HG02840 (cell line): ENCODE measurements around the gene CLDN3.
"Not testable (repeated sequence)": the region's sequence is repeated elsewhere in the genome, so short reads cannot be mapped to it uniquely, and the experiment has no call there.

Experiments
- ATAC-seq: cut with Tn5 transposase; IDR thresholded peaks from one replicate; pipeline ENCODE4 v1.9.1; 2021; ENCODE audit warnings: mild to moderate bottlenecking, moderate library complexity, moderate number of reproducible peaks; ENCODE audit not compliant: unreplicated experiment, low FRiP score

The CLDN3 gene

DNA sequence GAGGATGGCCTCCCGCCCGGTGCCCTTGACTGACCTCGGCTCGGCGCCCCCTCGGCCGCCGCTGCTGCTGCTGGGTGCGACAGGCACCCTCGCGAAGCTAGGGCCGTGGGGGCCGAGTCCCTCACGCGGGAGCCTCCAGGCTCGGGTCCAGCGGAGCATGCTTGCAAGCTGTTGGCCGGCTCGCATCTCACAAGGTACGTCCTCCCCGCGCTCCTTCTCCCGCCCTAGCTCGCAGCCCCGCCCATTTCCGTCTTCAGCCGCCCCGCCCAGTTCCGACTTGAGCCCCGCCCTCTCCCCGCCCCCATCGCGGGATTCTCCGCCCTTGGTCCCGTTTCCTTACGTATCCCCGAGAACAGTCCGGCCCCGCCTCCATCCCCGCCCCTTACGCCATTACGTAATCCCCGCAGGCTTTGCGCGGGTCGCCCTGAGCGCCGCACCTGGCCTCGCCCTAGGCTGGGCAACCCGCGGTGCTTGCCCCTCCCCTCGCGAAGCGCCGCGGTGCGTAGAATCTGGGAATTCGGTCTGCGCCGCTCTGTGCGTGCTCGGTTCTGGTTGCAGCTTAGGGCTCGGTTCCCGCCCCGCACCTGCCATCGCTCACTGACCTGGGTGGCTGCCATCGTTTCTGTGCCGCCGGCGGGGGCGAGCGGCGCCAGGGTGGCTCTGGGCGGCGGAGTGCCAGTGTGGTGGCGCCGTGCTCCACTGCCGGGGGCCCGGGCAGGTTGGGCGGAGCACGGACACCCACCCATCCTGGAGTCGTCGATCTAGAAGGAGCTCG is 31.3 kb downstream of the CLDN3 start, which contains the start of gene ABHD11:
TSS of gene ABHD11 (minus strand) at position 191 of the 775 bp plus-strand sequence. CDS start at position 159, 32 bp downstream.
- ATAC-seq, result peak; percentile 88

DNA sequence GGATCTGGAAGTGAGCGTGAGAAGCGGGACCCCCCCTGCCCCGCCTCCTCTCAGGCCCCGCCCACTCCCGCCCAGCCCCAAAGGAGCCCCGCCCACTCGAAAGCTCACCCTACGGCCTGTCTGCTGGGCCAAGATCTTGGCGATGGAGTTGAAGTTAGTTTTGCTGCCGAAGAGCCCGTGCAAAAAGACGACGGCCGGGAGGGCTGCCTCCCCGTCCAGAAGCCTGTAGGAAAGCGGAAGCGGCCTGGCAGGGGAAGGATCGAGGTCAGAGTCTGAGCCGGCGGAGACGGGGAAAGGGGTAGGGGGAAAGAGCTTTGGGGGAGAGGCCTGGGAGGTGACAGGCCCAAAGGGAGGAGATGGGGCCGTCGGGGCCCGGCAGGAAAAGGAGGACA is 31.9 kb downstream of the CLDN3 start:
- ATAC-seq, result peak; percentile 12

DNA sequence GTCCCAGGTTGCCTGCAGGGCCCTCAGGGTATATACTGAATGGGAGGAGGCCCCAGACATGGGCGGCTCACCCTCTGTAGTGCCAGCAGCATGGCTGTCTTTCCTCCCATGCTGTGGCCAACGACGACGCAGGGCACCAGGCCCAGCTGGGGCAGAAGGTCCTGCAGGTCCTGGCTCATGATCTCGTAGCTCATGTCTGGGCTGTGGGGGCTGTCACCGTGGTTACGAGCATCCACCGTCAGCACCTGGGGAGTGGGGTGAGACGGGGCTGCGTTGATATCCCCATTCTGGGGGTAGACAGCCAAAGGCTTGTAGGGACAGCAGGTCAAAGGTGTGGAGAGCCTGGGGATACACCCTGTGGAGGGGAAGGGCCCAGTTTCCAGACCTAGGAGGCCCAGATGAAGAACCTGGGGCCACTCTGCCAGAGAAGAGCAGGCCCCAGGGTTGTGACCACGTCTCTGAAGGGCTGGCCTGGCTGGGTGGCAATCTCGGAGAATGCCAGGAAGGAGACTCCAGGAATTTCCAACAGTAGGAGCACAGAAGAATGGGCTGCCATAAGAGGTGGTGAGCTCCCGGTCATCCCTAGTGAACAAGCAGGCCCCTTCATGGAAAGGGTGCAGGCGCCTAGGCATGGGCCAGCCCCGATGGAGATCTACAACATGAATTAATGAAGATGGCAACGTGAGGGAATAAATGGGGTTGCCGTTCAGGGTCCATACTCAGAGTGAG is 32.4 kb downstream of the CLDN3 start:
- ATAC-seq, result no peak

DNA sequence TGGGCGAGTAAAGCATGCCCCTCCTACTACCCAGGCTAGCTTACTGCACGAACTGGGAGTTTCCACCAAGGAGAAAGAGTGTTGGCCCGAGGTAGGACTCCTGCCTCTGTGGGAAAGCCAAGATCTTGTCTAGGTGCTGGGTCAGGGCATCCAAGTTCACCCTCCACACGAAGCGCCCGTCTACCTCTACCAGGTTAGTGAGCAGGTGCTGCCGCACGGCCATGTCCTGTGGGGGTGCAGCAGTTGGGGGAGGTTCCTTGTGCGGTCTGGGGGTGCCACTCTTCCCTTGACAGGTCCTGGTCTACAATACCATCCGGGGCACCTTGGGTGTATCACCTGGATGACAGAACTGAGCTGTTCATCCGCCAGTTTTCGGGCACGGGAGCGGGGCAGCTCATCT is 33.2 kb downstream of the CLDN3 start:
- ATAC-seq, result no peak

DNA sequence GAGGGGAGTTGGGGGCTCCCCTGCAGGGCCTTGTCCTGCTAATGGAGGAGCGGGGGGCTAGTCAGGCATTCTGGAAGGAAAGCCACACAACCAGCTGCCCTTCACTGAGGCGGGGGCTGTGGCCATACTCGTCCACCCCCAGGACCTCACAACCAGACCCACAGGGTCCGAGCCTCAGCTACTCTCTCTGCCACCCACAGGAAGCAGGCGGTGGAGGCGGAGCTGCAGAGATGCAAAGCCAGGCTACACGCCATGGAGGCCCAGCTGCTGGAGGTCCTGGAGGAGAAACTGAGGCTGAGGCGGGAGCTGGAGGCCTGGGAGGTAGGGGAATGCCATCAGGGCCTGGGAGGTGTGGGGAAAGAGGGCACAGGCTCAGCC is 34.6 kb downstream of the CLDN3 start:
- ATAC-seq, result no peak

DNA sequence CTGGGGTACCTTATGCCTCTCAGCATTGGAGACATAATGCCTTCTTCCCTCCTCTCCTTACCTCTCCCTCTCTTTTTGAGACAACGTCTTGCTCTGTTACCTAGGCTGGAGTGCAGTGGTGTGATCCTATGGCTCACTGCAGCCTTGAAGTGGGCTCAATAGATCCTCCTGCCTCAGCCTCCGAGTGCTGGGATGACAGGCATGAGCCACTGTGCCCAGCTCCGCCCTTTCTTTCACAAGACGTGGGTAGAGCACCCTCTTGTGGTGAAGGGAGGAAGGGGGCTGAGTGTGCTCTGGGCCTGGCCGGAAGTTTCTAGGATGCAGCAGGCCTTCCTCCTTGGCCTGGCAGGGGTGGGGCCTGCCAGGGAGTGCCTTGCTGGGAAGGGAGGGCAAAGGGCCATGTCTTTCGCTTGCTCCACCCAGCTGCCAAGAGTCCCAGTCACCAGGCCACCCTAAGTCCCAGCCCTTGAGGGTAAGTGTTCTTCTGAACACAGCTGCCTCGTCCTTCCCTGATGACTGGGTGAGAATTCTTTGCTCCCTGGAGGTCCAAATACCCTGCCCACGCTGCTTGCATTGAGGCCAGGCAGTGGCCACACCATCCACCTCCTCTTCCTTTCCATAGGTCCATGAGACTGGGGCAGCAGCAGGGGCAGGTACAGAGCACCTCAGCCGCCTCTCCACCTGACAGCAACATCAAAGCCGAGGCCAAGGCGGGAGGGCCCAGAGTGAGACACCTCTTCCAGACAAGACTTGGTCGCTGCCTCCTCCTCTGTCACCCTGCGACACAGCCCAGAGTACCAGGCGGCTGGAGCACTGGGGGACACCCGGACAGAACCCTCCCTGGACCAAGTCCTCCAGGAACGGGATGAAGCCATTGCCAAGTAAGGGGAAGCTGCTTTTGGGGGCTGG is 35.2 kb downstream of the CLDN3 start:
- no peak for ATAC-seq

DNA sequence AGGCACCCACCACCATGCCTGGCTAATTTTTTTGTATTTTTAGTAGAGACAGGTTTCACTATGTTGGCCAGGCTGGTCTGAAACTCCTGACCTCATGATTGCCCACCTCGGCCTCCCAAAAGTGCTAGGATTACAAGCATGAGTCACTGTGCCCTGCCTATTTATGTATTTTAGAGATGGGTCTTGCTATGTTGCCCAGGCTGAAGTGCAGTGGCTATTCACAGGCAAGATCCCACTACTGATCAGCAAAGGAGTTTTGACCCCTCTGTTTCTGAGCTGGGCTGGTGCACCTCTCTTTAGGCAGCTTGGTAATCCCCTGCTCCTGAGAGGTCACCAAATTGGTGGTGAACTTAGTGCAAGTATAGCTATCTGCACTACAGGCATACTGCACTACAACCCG is 37.7 kb downstream of the CLDN3 start:
- no peak for ATAC-seq

DNA sequence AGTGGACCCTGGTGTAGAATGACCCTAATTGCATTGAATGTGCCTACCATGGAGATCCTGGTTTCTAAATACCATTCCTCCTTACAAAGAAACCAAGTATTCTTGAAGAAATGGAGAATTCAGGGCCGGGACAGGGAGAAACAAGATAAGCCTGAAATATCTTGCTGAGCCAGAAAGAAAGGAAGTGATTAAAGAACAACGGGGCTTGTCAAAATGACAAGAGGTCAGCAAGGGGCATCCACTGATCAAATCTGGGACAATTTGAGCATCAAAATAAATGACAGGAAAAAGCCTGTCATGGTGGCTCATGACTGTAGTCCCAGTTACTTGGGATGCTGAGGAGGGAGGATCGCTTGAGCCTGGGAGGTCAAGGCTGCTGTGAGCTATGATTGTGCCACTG is 39.6 kb downstream of the CLDN3 start:
- ATAC-seq, result no peak

DNA sequence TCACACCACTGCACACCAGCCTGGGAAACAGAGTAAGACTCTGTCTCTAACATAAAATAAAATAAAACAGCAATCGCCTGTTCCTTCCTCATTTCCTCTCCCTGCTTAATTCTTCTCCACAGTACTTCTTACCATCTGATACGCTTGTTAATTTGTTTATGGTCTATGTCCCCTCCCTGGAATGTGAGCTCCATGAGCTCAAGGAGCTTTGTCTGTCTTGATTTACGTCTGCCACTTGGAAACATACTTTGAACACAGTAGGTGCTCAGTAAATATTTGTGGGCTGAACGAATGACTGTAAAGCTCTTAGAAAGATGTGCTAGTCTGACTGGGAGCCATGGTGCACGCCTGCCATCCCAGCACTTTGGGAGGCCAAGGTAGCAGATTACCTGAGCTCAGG is 41.5 kb downstream of the CLDN3 start:
- no peak for ATAC-seq

DNA sequence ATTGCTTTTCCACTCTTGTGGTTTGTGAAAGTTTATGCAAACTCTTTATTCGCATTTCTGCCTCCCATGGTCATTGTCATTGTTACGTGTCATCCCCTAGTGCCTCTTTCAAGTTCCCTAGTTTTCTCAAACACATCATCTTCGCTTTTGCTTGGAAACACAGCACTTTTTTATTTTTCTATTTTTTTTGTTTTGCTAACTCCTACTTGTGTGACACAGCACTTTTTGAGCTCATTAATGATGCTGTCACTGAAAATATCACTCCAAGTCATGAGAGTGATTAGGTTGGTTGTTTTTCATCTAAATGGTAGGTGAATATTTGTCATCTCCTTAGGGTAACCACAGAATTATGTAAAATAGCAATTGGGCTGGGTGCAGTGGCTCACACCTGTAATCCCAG is 42.1 kb downstream of the CLDN3 start:
- ATAC-seq, result no peak

DNA sequence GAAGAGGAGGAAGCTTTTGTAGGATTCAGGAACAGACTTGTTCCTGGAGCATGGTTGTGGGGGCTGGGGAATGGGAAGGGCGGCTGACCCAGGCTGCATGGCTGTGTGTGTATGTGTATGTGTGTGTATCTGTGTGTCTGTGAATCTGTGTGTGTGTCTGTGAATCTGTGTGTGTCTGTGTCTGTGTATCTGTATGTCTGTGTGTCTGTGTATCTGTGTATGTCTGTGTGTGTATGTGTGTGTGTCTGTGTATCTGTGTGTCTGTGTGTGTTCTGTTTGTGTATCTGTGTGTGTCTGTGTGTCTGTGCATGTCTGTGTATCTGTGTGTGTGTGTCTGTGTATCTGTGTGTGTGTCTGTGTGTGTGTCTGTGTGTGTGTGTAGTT is 44.0 kb downstream of the CLDN3 start:
- no peak for ATAC-seq

DNA sequence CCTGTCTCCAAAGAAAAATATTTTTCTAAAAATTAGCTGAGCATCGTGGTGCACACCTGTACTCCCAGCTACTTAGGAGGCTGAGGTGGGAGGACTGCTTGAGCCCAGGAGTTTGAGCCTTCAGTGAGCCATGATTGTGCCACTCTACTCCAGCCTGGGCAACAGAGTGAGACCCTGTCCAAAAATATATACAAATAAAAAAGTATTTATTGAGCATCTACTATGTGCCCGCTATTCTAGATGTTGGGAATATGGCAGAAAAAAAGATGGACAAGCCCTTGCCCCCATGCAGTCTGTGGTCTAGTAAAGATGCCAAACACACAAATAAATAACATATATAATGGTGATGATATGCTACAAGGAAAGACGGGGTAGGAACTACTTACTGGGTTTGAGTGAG is 46.3 kb downstream of the CLDN3 start:
- ATAC-seq, result no peak

DNA sequence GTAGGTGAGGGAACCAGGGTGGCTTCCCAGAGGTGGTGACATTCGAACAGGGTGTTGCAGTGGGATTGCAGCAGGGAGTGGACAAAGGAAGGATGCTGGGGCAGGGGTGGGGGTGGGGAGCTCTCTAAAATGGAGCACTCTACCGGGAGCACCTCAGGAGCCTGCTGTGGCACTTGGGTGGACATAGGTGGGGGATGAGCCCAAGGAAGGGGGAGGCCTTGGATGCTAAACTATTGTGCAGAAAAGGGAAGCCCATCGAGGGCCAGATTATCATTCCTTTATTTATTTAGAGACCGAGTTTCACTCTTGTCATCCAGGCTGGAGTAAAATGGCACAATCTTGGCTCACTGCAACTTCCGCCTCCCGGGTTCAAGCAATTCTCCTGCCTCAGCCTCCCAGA is 47.3 kb downstream of the CLDN3 start:
- ATAC-seq, result no peak

DNA sequence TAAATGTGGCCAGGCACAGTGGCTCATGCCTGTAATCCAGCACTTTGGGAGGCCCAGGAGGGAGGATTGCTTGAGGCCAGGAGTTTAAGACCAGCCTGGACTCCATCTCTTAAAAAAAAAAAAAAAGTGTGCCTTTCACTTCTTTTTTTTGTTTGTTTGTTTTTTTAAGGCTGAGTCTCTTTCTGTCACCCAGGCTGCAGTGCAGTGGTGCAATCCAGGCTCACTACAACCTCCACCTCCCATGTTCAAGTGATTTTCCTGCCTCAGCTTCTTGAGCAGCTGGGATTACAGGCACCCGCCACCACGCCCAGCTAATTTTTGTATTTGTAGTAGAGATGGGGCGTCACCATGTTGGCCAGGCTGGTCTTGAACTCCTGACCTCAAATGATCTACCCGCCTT is 47.9 kb downstream of the CLDN3 start:
- ATAC-seq, result not testable (repeated sequence)

DNA sequence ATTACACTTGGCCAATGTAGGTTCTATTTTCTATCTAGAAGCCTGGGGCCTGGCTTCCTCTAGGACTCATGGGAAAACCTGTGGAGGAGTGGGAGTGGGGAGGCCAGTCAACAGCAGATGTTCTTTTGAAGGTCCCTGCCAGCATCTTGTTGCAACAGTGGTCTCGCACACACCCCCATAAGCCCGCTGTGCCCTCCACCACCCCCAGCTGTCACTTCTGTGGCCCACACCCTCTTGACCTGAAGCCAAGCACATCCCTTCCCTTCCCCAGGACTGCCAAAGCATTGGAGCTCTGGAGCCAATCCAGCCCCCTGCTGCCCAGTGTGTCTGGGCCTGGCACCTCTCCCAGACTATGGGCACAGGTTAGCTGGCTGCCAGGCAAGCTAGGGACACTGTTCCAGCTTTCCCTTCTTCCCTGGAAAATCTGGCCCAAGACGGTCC is 48.7 kb downstream of the CLDN3 start:
- ATAC-seq, result no peak

DNA sequence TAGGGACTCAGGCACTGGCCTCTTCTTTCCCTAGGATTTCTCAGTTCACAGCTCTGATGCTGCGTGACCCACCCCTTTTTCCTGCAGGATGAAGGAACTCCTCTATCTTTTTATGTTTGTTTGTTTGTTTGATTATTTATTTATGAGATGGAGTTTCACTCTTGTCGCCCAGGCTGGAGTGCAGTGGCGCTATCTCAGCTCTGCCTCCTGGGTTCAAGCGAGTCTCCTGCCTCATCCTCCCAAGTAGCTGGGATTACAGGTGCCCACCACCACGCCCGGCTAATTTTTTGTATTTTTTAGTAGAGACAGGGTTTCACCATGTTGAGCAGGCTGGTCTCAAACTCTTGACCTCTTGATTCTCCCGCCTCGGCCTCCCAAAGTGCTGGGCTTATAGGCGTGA is 49.6 kb downstream of the CLDN3 start:
- ATAC-seq, result not testable (repeated sequence)

DNA sequence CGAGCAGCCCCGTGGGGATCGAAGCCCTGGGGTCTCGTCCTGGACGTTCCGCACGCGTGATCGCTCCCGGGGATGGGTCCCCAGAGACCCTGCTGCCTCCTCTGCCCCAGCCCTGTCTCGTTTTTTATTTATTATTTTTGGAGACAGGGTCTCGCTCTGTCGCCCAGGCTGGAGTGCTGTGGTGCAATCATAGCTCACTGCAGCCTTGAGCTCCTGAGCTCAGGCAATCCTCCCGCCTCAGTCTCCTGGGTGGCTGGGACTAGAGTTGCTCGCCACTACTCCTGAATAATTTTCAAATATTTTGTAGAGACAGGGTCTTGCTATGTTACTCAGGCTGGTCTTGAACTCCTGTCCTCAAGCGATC is 50.3 kb downstream of the CLDN3 start:
- no peak for ATAC-seq
